ENCODE measurements around the gene ANKH. TPM values are rescaled to one million over a fixed set of nuclear protein-coding genes. Genes with fewer than 3 reads are reported as not detected.

ANKH gene
- total RNA-seq, 1 donor from 2014 or later: 39.1 TPM

- Mint-ChIP-seq H3K4me3 (no peak overlapping the region), H3K4me1 (peaks cover 8% of the 10 kb centered on the region), H3K27me3 (ENCODE audit: low read depth) (peaks cover 4% of the 10 kb centered on the region), H3K9me3 (no peaks in the 10 kb centered on the region), H3K36me3 (no peaks in the 10 kb centered on the region), H3K27ac (no peak overlapping the region)
- no peak for DNase-seq (ENCODE audit: low spot score in 2 of 2, unreplicated experiment in 2 of 2)
- no peak for TF ChIP-seq CTCF (IDR thresholded peaks at IDR 0.05; ENCODE audit: unreplicated experiment)
Measured at GRCh38 chr5:14876095-14876494, 4.5 kb upstream of the ANKH start.

DNA sequence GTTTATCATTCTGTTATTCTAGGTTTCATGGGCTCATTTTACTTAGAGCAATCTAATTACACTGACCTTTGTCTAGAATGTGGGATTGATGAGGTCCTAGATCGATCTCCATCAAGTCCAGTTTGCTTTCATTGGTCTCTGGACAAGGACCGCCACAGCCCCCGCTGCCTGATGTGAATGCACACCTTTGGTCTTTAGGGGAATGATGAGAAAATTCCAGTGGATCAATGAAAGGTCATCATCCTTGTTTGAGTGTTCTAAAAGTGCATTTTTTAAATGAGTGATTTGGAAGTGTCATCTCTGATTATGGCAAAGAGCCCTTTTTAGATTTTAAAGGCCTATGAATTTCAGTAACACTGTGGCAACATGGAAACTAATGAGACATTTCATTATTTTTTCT lies 2.2 kb upstream of the ANKH start:
- Mint-ChIP-seq H3K4me1 (peaks cover 25% of the 10 kb centered on the region), H3K36me3 (no peaks in the 10 kb centered on the region), H3K9me3 (no peaks in the 10 kb centered on the region), H3K27me3 (ENCODE audit: low read depth) (peaks cover 25% of the 10 kb centered on the region), H3K4me3 (no peak overlapping the region), H3K27ac (no peak overlapping the region)
- TF ChIP-seq CTCF (IDR thresholded peaks at IDR 0.05; ENCODE audit: unreplicated experiment): no peak
- DNase-seq (ENCODE audit: low spot score in 2 of 2, unreplicated experiment in 2 of 2): no peak

GRCh38 chr5:14873093-14873492 lies 1.5 kb upstream of the ANKH start:
- Mint-ChIP-seq H3K9me3 (no peaks in the 10 kb centered on the region), H3K36me3 (no peaks in the 10 kb centered on the region), H3K4me3 (peak overlapping the region; percentile 81), H3K27me3 (ENCODE audit: low read depth) (peaks cover 26% of the 10 kb centered on the region), H3K27ac (no peak overlapping the region), H3K4me1 (peaks cover 26% of the 10 kb centered on the region)
- TF ChIP-seq CTCF (IDR thresholded peaks at IDR 0.05; ENCODE audit: unreplicated experiment): no peak
- DNase-seq (ENCODE audit: low spot score in 2 of 2, unreplicated experiment in 2 of 2): no peak

GRCh38 chr5:14872070-14872989 lies 752 bp upstream of the ANKH start:
- H3K9me3 Mint-ChIP-seq: no peaks in the 10 kb centered on the region
- peak; percentile 39 to 66 for DNase-seq (ENCODE audit: low spot score in 2 of 2, unreplicated experiment in 2 of 2)
- no peak for TF ChIP-seq CTCF (IDR thresholded peaks at IDR 0.05; ENCODE audit: unreplicated experiment)
- peaks cover 28% of the 10 kb centered on the region for H3K27me3 Mint-ChIP-seq (ENCODE audit: low read depth)
- H3K4me1 Mint-ChIP-seq: peaks cover 26% of the 10 kb centered on the region
- H3K36me3 Mint-ChIP-seq: no peaks in the 10 kb centered on the region
- peak overlapping the region; percentile 87 for H3K27ac Mint-ChIP-seq
- H3K4me3 Mint-ChIP-seq: peak overlapping the region; percentile 81

GRCh38 chr5:14870337-14871213 lies 1.0 kb downstream of the ANKH start:
- no peak for DNase-seq (ENCODE audit: low spot score in 2 of 2, unreplicated experiment in 2 of 2)
- H3K4me1 Mint-ChIP-seq: peaks cover 26% of the 10 kb centered on the region
- no peaks in the 10 kb centered on the region for H3K36me3 Mint-ChIP-seq
- H3K27ac Mint-ChIP-seq: peak overlapping the region; percentile 28
- H3K4me3 Mint-ChIP-seq: peak overlapping the region; percentile 77
- TF ChIP-seq CTCF (IDR thresholded peaks at IDR 0.05; ENCODE audit: unreplicated experiment): no peak
- peaks cover 24% of the 10 kb centered on the region for H3K27me3 Mint-ChIP-seq (ENCODE audit: low read depth)
- no peaks in the 10 kb centered on the region for H3K9me3 Mint-ChIP-seq
